ENCODE data around the gene PKD2L1.
"Not testable (repeated sequence)": the region's sequence is repeated elsewhere in the genome, so short reads cannot be mapped to it uniquely, and the experiment has no call there.

PKD2L1 gene

GRCh38 chr10:100330079-100330478, at the start of gene PKD2L1:
PKD2L1 (minus strand) TSS chr10:100330228; CDS start chr10:100330103, 125 bp downstream.
- DNase-seq (ENCODE audit: low read depth in 4 of 4, low spot score in 1 of 4), result no peak

- DNase-seq (ENCODE audit: low read depth in 4 of 4, low spot score in 1 of 4), result no peak
Measured at GRCh38 chr10:100377830-100378229, 47.8 kb upstream of the PKD2L1 start.

GRCh38 chr10:100376656-100377055, 46.6 kb upstream of the PKD2L1 start:
- not testable (repeated sequence) for DNase-seq (ENCODE audit: low read depth in 4 of 4, low spot score in 1 of 4)

- not testable (repeated sequence) for DNase-seq (ENCODE audit: low read depth in 4 of 4, low spot score in 1 of 4)
Measured at GRCh38 chr10:100374677-100375353, 44.8 kb upstream of the PKD2L1 start.

- no peak for DNase-seq (ENCODE audit: low read depth in 4 of 4, low spot score in 1 of 4)
Measured at GRCh38 chr10:100374200-100374655, 44.2 kb upstream of the PKD2L1 start.

- DNase-seq (ENCODE audit: low read depth in 4 of 4, low spot score in 1 of 4), result peak; percentile 61 to 91 (median 67)
Measured at GRCh38 chr10:100373298-100374199, 43.5 kb upstream of the PKD2L1 start.

GRCh38 chr10:100372415-100373297, 42.6 kb upstream of the PKD2L1 start:
- DNase-seq (ENCODE audit: low read depth in 4 of 4, low spot score in 1 of 4), result no peak

- peak in 1 of 4 experiments; percentile 14 for DNase-seq (ENCODE audit: low read depth in 4 of 4, low spot score in 1 of 4)
Measured at GRCh38 chr10:100371482-100372027, 41.5 kb upstream of the PKD2L1 start.

GRCh38 chr10:100370714-100371481, 40.9 kb upstream of the PKD2L1 start:
- peak in 1 of 4 experiments; percentile 57 for DNase-seq (ENCODE audit: low read depth in 4 of 4, low spot score in 1 of 4)

GRCh38 chr10:100368721-100369120, 38.7 kb upstream of the PKD2L1 start:
- DNase-seq (ENCODE audit: low read depth in 4 of 4, low spot score in 1 of 4), result no peak

GRCh38 chr10:100364735-100365391, 34.8 kb upstream of the PKD2L1 start:
- DNase-seq (ENCODE audit: low read depth in 4 of 4, low spot score in 1 of 4), result no peak

- no peak for DNase-seq (ENCODE audit: low read depth in 4 of 4, low spot score in 1 of 4)
Measured at GRCh38 chr10:100364175-100364574, 34.1 kb upstream of the PKD2L1 start.

- DNase-seq (ENCODE audit: low read depth in 4 of 4, low spot score in 1 of 4), result no peak
Measured at GRCh38 chr10:100362570-100363496, 32.8 kb upstream of the PKD2L1 start.

GRCh38 chr10:100360234-100360633, 30.2 kb upstream of the PKD2L1 start:
- no peak for DNase-seq (ENCODE audit: low read depth in 4 of 4, low spot score in 1 of 4)

GRCh38 chr10:100359529-100360150, 29.6 kb upstream of the PKD2L1 start:
- no peak for DNase-seq (ENCODE audit: low read depth in 4 of 4, low spot score in 1 of 4)

GRCh38 chr10:100359030-100359432, 29.0 kb upstream of the PKD2L1 start:
- no peak for DNase-seq (ENCODE audit: low read depth in 4 of 4, low spot score in 1 of 4)

GRCh38 chr10:100357059-100357858, 27.2 kb upstream of the PKD2L1 start:
- no peak for DNase-seq (ENCODE audit: low read depth in 4 of 4, low spot score in 1 of 4)

All from stimulated activated CD4-positive, alpha-beta T cell treated with anti-CD3 and anti-CD28 coated beads, Interleukin-1b, Interleukin-23, amount 100 ng/mL, for 24 hours (primary cell).